Measurements from ENCODE around the gene TMEM80.
A peak's percentile ranks its signal among the peaks of the same experiment; 100 is the strongest.

The TMEM80 gene

GRCh38 chr11:660281-660680 is 35.3 kb upstream of the TMEM80 start:
- no peak overlapping the region for H3K18ac ChIP-seq (ENCODE audit: low read length)
- WGBS (ENCODE audit: extremely low coverage, insufficient coverage, low lambda C conversion rate), result no CpG with 5 or more reads among the region's 19 CpGs
- no peak for DNase-seq
- no peaks in the 10 kb centered on the region for H3K36me3 ChIP-seq (ENCODE audit: control insufficient read depth, insufficient read depth, low read length)
- no peak overlapping the region for H3K56ac ChIP-seq (ENCODE audit: low read length)
- peaks cover 2% of the 10 kb centered on the region for H3K79me1 ChIP-seq (ENCODE audit: low read length)
- no peak overlapping the region for H3K9ac ChIP-seq (ENCODE audit: low read length)
- no peak overlapping the region for H4K5ac ChIP-seq (ENCODE audit: low read length)
- peaks cover 2% of the 10 kb centered on the region for H3K79me2 ChIP-seq (ENCODE audit: control insufficient read depth, insufficient read depth, low read length)
- no peak overlapping the region for H3K27ac ChIP-seq (ENCODE audit: low read depth, low read length)
- no peaks in the 10 kb centered on the region for H3K27me3 ChIP-seq (ENCODE audit: insufficient read depth, low read length, poor library complexity)
- no peak overlapping the region for H3K4me3 ChIP-seq (ENCODE audit: low read length)
- H3K4ac ChIP-seq (ENCODE audit: low read depth, low read length), result no peak overlapping the region
- H3K23ac ChIP-seq (ENCODE audit: low read length), result no peak overlapping the region
- no peak overlapping the region for H2BK15ac ChIP-seq (replicated peaks; ENCODE audit: low read depth)
- no peak overlapping the region for H3K4me2 ChIP-seq (ENCODE audit: low read length)
- no peak overlapping the region for H2BK120ac ChIP-seq (ENCODE audit: low read depth, low read length)
- H2AK5ac ChIP-seq (ENCODE audit: low read length), result no peak overlapping the region
- no peaks in the 10 kb centered on the region for H3K4me1 ChIP-seq (ENCODE audit: control insufficient read depth, low read depth, low read length)
- H4K8ac ChIP-seq (ENCODE audit: low read depth, low read length), result no peak overlapping the region
- H2BK5ac ChIP-seq (ENCODE audit: low read length), result no peak overlapping the region

GRCh38 chr11:660681-661444 is 34.8 kb upstream of the TMEM80 start:
- Histone ChIP-seq H4K5ac (ENCODE audit: low read length) (no peak overlapping the region), H2AK5ac (ENCODE audit: low read length) (no peak overlapping the region), H3K27ac (ENCODE audit: low read depth, low read length) (no peak overlapping the region), H3K4ac (ENCODE audit: low read depth, low read length) (no peak overlapping the region), H3K56ac (ENCODE audit: low read length) (no peak overlapping the region), H2BK5ac (ENCODE audit: low read length) (no peak overlapping the region), H3K18ac (ENCODE audit: low read length) (no peak overlapping the region), H2BK15ac (replicated peaks; ENCODE audit: low read depth) (no peak overlapping the region), H3K79me1 (ENCODE audit: low read length) (peaks cover 2% of the 10 kb centered on the region), H3K36me3 (ENCODE audit: control insufficient read depth, insufficient read depth, low read length) (peaks cover 3% of the 10 kb centered on the region), H2BK120ac (ENCODE audit: low read depth, low read length) (no peak overlapping the region), H3K4me2 (ENCODE audit: low read length) (no peak overlapping the region), H3K23ac (ENCODE audit: low read length) (no peak overlapping the region), H3K79me2 (ENCODE audit: control insufficient read depth, insufficient read depth, low read length) (peaks cover 2% of the 10 kb centered on the region), H3K4me3 (ENCODE audit: low read length) (no peak overlapping the region), H3K27me3 (ENCODE audit: insufficient read depth, low read length, poor library complexity) (no peaks in the 10 kb centered on the region), H4K8ac (ENCODE audit: low read depth, low read length) (no peak overlapping the region), H3K9ac (ENCODE audit: low read length) (no peak overlapping the region), H3K4me1 (ENCODE audit: control insufficient read depth, low read depth, low read length) (no peaks in the 10 kb centered on the region)
- no CpG with 5 or more reads among the region's 19 CpGs for WGBS (ENCODE audit: extremely low coverage, insufficient coverage, low lambda C conversion rate)
- DNase-seq, result no peak

- H3K36me3 ChIP-seq (ENCODE audit: control insufficient read depth, insufficient read depth, low read length), result peaks cover 3% of the 10 kb centered on the region
- no CpG with 5 or more reads among the region's 15 CpGs for WGBS (ENCODE audit: extremely low coverage, insufficient coverage, low lambda C conversion rate)
Observed at GRCh38 chr11:662689-663274, 32.8 kb upstream of the TMEM80 start.

GRCh38 chr11:665062-665703 is 30.4 kb upstream of the TMEM80 start:
- Histone ChIP-seq H4K8ac (ENCODE audit: low read depth, low read length) (no peak overlapping the region), H3K4ac (ENCODE audit: low read depth, low read length) (no peak overlapping the region), H3K4me3 (ENCODE audit: low read length) (no peak overlapping the region), H3K27ac (ENCODE audit: low read depth, low read length) (no peak overlapping the region), H2BK5ac (ENCODE audit: low read length) (no peak overlapping the region), H3K79me1 (ENCODE audit: low read length) (peaks cover 2% of the 10 kb centered on the region), H3K79me2 (ENCODE audit: control insufficient read depth, insufficient read depth, low read length) (peaks cover 2% of the 10 kb centered on the region), H2AK5ac (ENCODE audit: low read length) (no peak overlapping the region), H2BK15ac (replicated peaks; ENCODE audit: low read depth) (no peak overlapping the region), H4K5ac (ENCODE audit: low read length) (no peak overlapping the region), H3K18ac (ENCODE audit: low read length) (no peak overlapping the region), H3K4me1 (ENCODE audit: control insufficient read depth, low read depth, low read length) (no peaks in the 10 kb centered on the region), H3K56ac (ENCODE audit: low read length) (no peak overlapping the region), H2BK120ac (ENCODE audit: low read depth, low read length) (no peak overlapping the region), H3K23ac (ENCODE audit: low read length) (no peak overlapping the region), H3K36me3 (ENCODE audit: control insufficient read depth, insufficient read depth, low read length) (peaks cover 3% of the 10 kb centered on the region), H3K4me2 (ENCODE audit: low read length) (no peak overlapping the region), H3K9ac (ENCODE audit: low read length) (no peak overlapping the region), H3K27me3 (ENCODE audit: insufficient read depth, low read length, poor library complexity) (no peaks in the 10 kb centered on the region)
- DNase-seq, result no peak
- WGBS (ENCODE audit: extremely low coverage, insufficient coverage, low lambda C conversion rate), result no CpG with 5 or more reads among the region's 15 CpGs

More at GRCh38 chr11:662689-663274, 32.8 kb upstream of the TMEM80 start:
- H2BK5ac ChIP-seq (ENCODE audit: low read length), result no peak overlapping the region
- H2BK120ac ChIP-seq (ENCODE audit: low read depth, low read length), result no peak overlapping the region
- no peak overlapping the region for H3K23ac ChIP-seq (ENCODE audit: low read length)
- H3K56ac ChIP-seq (ENCODE audit: low read length), result no peak overlapping the region
- H2AK5ac ChIP-seq (ENCODE audit: low read length), result no peak overlapping the region
- peaks cover 2% of the 10 kb centered on the region for H3K79me1 ChIP-seq (ENCODE audit: low read length)
- H4K8ac ChIP-seq (ENCODE audit: low read depth, low read length), result no peak overlapping the region
- no peak overlapping the region for H3K4me3 ChIP-seq (ENCODE audit: low read length)
- DNase-seq, result peak; percentile 54
- no peak overlapping the region for H3K18ac ChIP-seq (ENCODE audit: low read length)
- no peak overlapping the region for H3K4me2 ChIP-seq (ENCODE audit: low read length)
- H3K27ac ChIP-seq (ENCODE audit: low read depth, low read length), result no peak overlapping the region
- no peak overlapping the region for H4K5ac ChIP-seq (ENCODE audit: low read length)
- no peak overlapping the region for H3K4ac ChIP-seq (ENCODE audit: low read depth, low read length)
- H3K79me2 ChIP-seq (ENCODE audit: control insufficient read depth, insufficient read depth, low read length), result peaks cover 2% of the 10 kb centered on the region
- H3K27me3 ChIP-seq (ENCODE audit: insufficient read depth, low read length, poor library complexity), result no peaks in the 10 kb centered on the region
- H2BK15ac ChIP-seq (replicated peaks; ENCODE audit: low read depth), result no peak overlapping the region
- no peak overlapping the region for H3K9ac ChIP-seq (ENCODE audit: low read length)
- no peaks in the 10 kb centered on the region for H3K4me1 ChIP-seq (ENCODE audit: control insufficient read depth, low read depth, low read length)

GRCh38 chr11:665704-666281 is 29.8 kb upstream of the TMEM80 start:
- Histone ChIP-seq H3K79me1 (ENCODE audit: low read length) (peaks cover 2% of the 10 kb centered on the region), H2BK5ac (ENCODE audit: low read length) (no peak overlapping the region), H2BK15ac (replicated peaks; ENCODE audit: low read depth) (no peak overlapping the region), H3K4me2 (ENCODE audit: low read length) (no peak overlapping the region), H3K79me2 (ENCODE audit: control insufficient read depth, insufficient read depth, low read length) (peaks cover 2% of the 10 kb centered on the region), H3K27me3 (ENCODE audit: insufficient read depth, low read length, poor library complexity) (no peaks in the 10 kb centered on the region), H3K4ac (ENCODE audit: low read depth, low read length) (no peak overlapping the region), H2AK5ac (ENCODE audit: low read length) (no peak overlapping the region), H2BK120ac (ENCODE audit: low read depth, low read length) (no peak overlapping the region), H3K4me3 (ENCODE audit: low read length) (no peak overlapping the region), H3K56ac (ENCODE audit: low read length) (no peak overlapping the region), H3K4me1 (ENCODE audit: control insufficient read depth, low read depth, low read length) (no peaks in the 10 kb centered on the region), H4K8ac (ENCODE audit: low read depth, low read length) (no peak overlapping the region), H3K23ac (ENCODE audit: low read length) (no peak overlapping the region), H4K5ac (ENCODE audit: low read length) (no peak overlapping the region), H3K36me3 (ENCODE audit: control insufficient read depth, insufficient read depth, low read length) (peaks cover 3% of the 10 kb centered on the region), H3K27ac (ENCODE audit: low read depth, low read length) (no peak overlapping the region), H3K9ac (ENCODE audit: low read length) (no peak overlapping the region), H3K18ac (ENCODE audit: low read length) (no peak overlapping the region)
- DNase-seq, result no peak
- no CpG with 5 or more reads among the region's 11 CpGs for WGBS (ENCODE audit: extremely low coverage, insufficient coverage, low lambda C conversion rate)
